ENCODE results near the gene ZBTB18.
"Not testable (repeated sequence)": the region's sequence is repeated elsewhere in the genome, so short reads cannot be mapped to it uniquely, and the experiment has no call there.

ZBTB18 gene

GRCh38 chr1:244013100-244013499 is 38.0 kb upstream of the ZBTB18 start:
- Histone ChIP-seq H3K4me3 (ENCODE audit: low read depth in 1 of 2, low read length in 2 of 2) (no peak overlapping the region), H3K27me3 (ENCODE audit: control insufficient read depth in 1 of 2, insufficient read depth in 2 of 2, low read length in 2 of 2) (no peaks in the 10 kb centered on the region), H3K9ac (ENCODE audit: low read depth in 1 of 2, low read length in 2 of 2) (no peak overlapping the region)

GRCh38 chr1:244014862-244015261 is 36.2 kb upstream of the ZBTB18 start:
- H3K36me3 ChIP-seq (ENCODE audit: control insufficient read depth in 1 of 2, insufficient read depth in 2 of 2, low read length in 2 of 2); H3K27me3 ChIP-seq (ENCODE audit: control insufficient read depth in 1 of 2, insufficient read depth in 2 of 2, low read length in 2 of 2); H3K9me3 ChIP-seq (ENCODE audit: control insufficient read depth in 1 of 2, low read length in 2 of 2); H3K27ac ChIP-seq (ENCODE audit: low read depth, low read length); H3K4me3 ChIP-seq (ENCODE audit: low read depth in 1 of 2, low read length in 2 of 2); H3K9ac ChIP-seq (ENCODE audit: low read depth in 1 of 2, low read length in 2 of 2); H3K4me1 ChIP-seq (ENCODE audit: control insufficient read depth in 1 of 2, insufficient read depth in 2 of 2, low read length in 2 of 2): not testable (repeated sequence)

More at GRCh38 chr1:244013100-244013499, 38.0 kb upstream of the ZBTB18 start:
- H3K4me1 ChIP-seq (ENCODE audit: control insufficient read depth in 1 of 2, insufficient read depth in 2 of 2, low read length in 2 of 2), result no peaks in the 10 kb centered on the region
- no peaks in the 10 kb centered on the region for H3K36me3 ChIP-seq (ENCODE audit: control insufficient read depth in 1 of 2, insufficient read depth in 2 of 2, low read length in 2 of 2)
- H3K27ac ChIP-seq (ENCODE audit: low read depth, low read length), result no peak overlapping the region
- no peaks in the 10 kb centered on the region for H3K9me3 ChIP-seq (ENCODE audit: control insufficient read depth in 1 of 2, low read length in 2 of 2)

GRCh38 chr1:244019982-244020485 is 31.0 kb upstream of the ZBTB18 start:
- Histone ChIP-seq H3K36me3 (ENCODE audit: control insufficient read depth in 1 of 2, insufficient read depth in 2 of 2, low read length in 2 of 2) (no peaks in the 10 kb centered on the region), H3K27me3 (ENCODE audit: control insufficient read depth in 1 of 2, insufficient read depth in 2 of 2, low read length in 2 of 2) (no peaks in the 10 kb centered on the region), H3K9ac (ENCODE audit: low read depth in 1 of 2, low read length in 2 of 2) (no peak overlapping the region), H3K27ac (ENCODE audit: low read depth, low read length) (no peak overlapping the region), H3K9me3 (ENCODE audit: control insufficient read depth in 1 of 2, low read length in 2 of 2) (no peaks in the 10 kb centered on the region), H3K4me1 (ENCODE audit: control insufficient read depth in 1 of 2, insufficient read depth in 2 of 2, low read length in 2 of 2) (no peaks in the 10 kb centered on the region), H3K4me3 (ENCODE audit: low read depth in 1 of 2, low read length in 2 of 2) (no peak overlapping the region)

GRCh38 chr1:244021427-244021826 is 29.7 kb upstream of the ZBTB18 start:
- Histone ChIP-seq H3K4me3 (ENCODE audit: low read depth in 1 of 2, low read length in 2 of 2) (no peak overlapping the region), H3K27ac (ENCODE audit: low read depth, low read length) (no peak overlapping the region), H3K9ac (ENCODE audit: low read depth in 1 of 2, low read length in 2 of 2) (no peak overlapping the region), H3K36me3 (ENCODE audit: control insufficient read depth in 1 of 2, insufficient read depth in 2 of 2, low read length in 2 of 2) (no peaks in the 10 kb centered on the region), H3K27me3 (ENCODE audit: control insufficient read depth in 1 of 2, insufficient read depth in 2 of 2, low read length in 2 of 2) (no peaks in the 10 kb centered on the region), H3K9me3 (ENCODE audit: control insufficient read depth in 1 of 2, low read length in 2 of 2) (no peaks in the 10 kb centered on the region), H3K4me1 (ENCODE audit: control insufficient read depth in 1 of 2, insufficient read depth in 2 of 2, low read length in 2 of 2) (no peaks in the 10 kb centered on the region)

- H3K27ac ChIP-seq (ENCODE audit: low read depth, low read length), result no peak overlapping the region
- no peak overlapping the region for H3K4me3 ChIP-seq (ENCODE audit: low read depth in 1 of 2, low read length in 2 of 2)
- H3K4me1 ChIP-seq (ENCODE audit: control insufficient read depth in 1 of 2, insufficient read depth in 2 of 2, low read length in 2 of 2), result no peaks in the 10 kb centered on the region
- H3K9ac ChIP-seq (ENCODE audit: low read depth in 1 of 2, low read length in 2 of 2), result no peak overlapping the region
- H3K27me3 ChIP-seq (ENCODE audit: control insufficient read depth in 1 of 2, insufficient read depth in 2 of 2, low read length in 2 of 2), result no peaks in the 10 kb centered on the region
- H3K36me3 ChIP-seq (ENCODE audit: control insufficient read depth in 1 of 2, insufficient read depth in 2 of 2, low read length in 2 of 2), result no peaks in the 10 kb centered on the region
- no peaks in the 10 kb centered on the region for H3K9me3 ChIP-seq (ENCODE audit: control insufficient read depth in 1 of 2, low read length in 2 of 2)
These were observed 28.8 kb upstream of the ZBTB18 start for GRCh38 chr1:244022311-244022710.

- no peak overlapping the region for H3K4me3 ChIP-seq (ENCODE audit: low read depth in 1 of 2, low read length in 2 of 2)
- no peak overlapping the region for H3K9ac ChIP-seq (ENCODE audit: low read depth in 1 of 2, low read length in 2 of 2)
- H3K27me3 ChIP-seq (ENCODE audit: control insufficient read depth in 1 of 2, insufficient read depth in 2 of 2, low read length in 2 of 2), result no peaks in the 10 kb centered on the region
- H3K27ac ChIP-seq (ENCODE audit: low read depth, low read length), result no peak overlapping the region
- H3K9me3 ChIP-seq (ENCODE audit: control insufficient read depth in 1 of 2, low read length in 2 of 2), result no peaks in the 10 kb centered on the region
- H3K36me3 ChIP-seq (ENCODE audit: control insufficient read depth in 1 of 2, insufficient read depth in 2 of 2, low read length in 2 of 2), result no peaks in the 10 kb centered on the region
- H3K4me1 ChIP-seq (ENCODE audit: control insufficient read depth in 1 of 2, insufficient read depth in 2 of 2, low read length in 2 of 2), result no peaks in the 10 kb centered on the region
These were observed 28.1 kb upstream of the ZBTB18 start for GRCh38 chr1:244022864-244023440.

- no peaks in the 10 kb centered on the region for H3K4me1 ChIP-seq (ENCODE audit: control insufficient read depth in 1 of 2, insufficient read depth in 2 of 2, low read length in 2 of 2)
- H3K36me3 ChIP-seq (ENCODE audit: control insufficient read depth in 1 of 2, insufficient read depth in 2 of 2, low read length in 2 of 2), result no peaks in the 10 kb centered on the region
- no peaks in the 10 kb centered on the region for H3K9me3 ChIP-seq (ENCODE audit: control insufficient read depth in 1 of 2, low read length in 2 of 2)
- H3K9ac ChIP-seq (ENCODE audit: low read depth in 1 of 2, low read length in 2 of 2), result no peak overlapping the region
- H3K27me3 ChIP-seq (ENCODE audit: control insufficient read depth in 1 of 2, insufficient read depth in 2 of 2, low read length in 2 of 2), result no peaks in the 10 kb centered on the region
- no peak overlapping the region for H3K4me3 ChIP-seq (ENCODE audit: low read depth in 1 of 2, low read length in 2 of 2)
- no peak overlapping the region for H3K27ac ChIP-seq (ENCODE audit: low read depth, low read length)
These were observed 23.5 kb upstream of the ZBTB18 start for GRCh38 chr1:244027491-244028145.

GRCh38 chr1:244028701-244029100 is 22.4 kb upstream of the ZBTB18 start:
- Histone ChIP-seq H3K4me1 (ENCODE audit: control insufficient read depth in 1 of 2, insufficient read depth in 2 of 2, low read length in 2 of 2) (no peaks in the 10 kb centered on the region), H3K27ac (ENCODE audit: low read depth, low read length) (no peak overlapping the region), H3K9ac (ENCODE audit: low read depth in 1 of 2, low read length in 2 of 2) (no peak overlapping the region), H3K9me3 (ENCODE audit: control insufficient read depth in 1 of 2, low read length in 2 of 2) (no peaks in the 10 kb centered on the region), H3K27me3 (ENCODE audit: control insufficient read depth in 1 of 2, insufficient read depth in 2 of 2, low read length in 2 of 2) (no peaks in the 10 kb centered on the region), H3K36me3 (ENCODE audit: control insufficient read depth in 1 of 2, insufficient read depth in 2 of 2, low read length in 2 of 2) (no peaks in the 10 kb centered on the region), H3K4me3 (ENCODE audit: low read depth in 1 of 2, low read length in 2 of 2) (no peak overlapping the region)

GRCh38 chr1:244029124-244029523 is 22.0 kb upstream of the ZBTB18 start:
- no peaks in the 10 kb centered on the region for H3K36me3 ChIP-seq (ENCODE audit: control insufficient read depth in 1 of 2, insufficient read depth in 2 of 2, low read length in 2 of 2)
- H3K4me1 ChIP-seq (ENCODE audit: control insufficient read depth in 1 of 2, insufficient read depth in 2 of 2, low read length in 2 of 2), result no peaks in the 10 kb centered on the region
- no peaks in the 10 kb centered on the region for H3K27me3 ChIP-seq (ENCODE audit: control insufficient read depth in 1 of 2, insufficient read depth in 2 of 2, low read length in 2 of 2)
- H3K9me3 ChIP-seq (ENCODE audit: control insufficient read depth in 1 of 2, low read length in 2 of 2), result no peaks in the 10 kb centered on the region
- no peak overlapping the region for H3K9ac ChIP-seq (ENCODE audit: low read depth in 1 of 2, low read length in 2 of 2)
- H3K4me3 ChIP-seq (ENCODE audit: low read depth in 1 of 2, low read length in 2 of 2), result no peak overlapping the region
- no peak overlapping the region for H3K27ac ChIP-seq (ENCODE audit: low read depth, low read length)

GRCh38 chr1:244030481-244031040 is 20.5 kb upstream of the ZBTB18 start:
- H3K9ac ChIP-seq (ENCODE audit: low read depth in 1 of 2, low read length in 2 of 2), result no peak overlapping the region
- H3K4me3 ChIP-seq (ENCODE audit: low read depth in 1 of 2, low read length in 2 of 2), result no peak overlapping the region
- H3K4me1 ChIP-seq (ENCODE audit: control insufficient read depth in 1 of 2, insufficient read depth in 2 of 2, low read length in 2 of 2), result no peaks in the 10 kb centered on the region
- no peaks in the 10 kb centered on the region for H3K36me3 ChIP-seq (ENCODE audit: control insufficient read depth in 1 of 2, insufficient read depth in 2 of 2, low read length in 2 of 2)
- H3K9me3 ChIP-seq (ENCODE audit: control insufficient read depth in 1 of 2, low read length in 2 of 2), result no peaks in the 10 kb centered on the region
- H3K27me3 ChIP-seq (ENCODE audit: control insufficient read depth in 1 of 2, insufficient read depth in 2 of 2, low read length in 2 of 2), result no peaks in the 10 kb centered on the region
- no peak overlapping the region for H3K27ac ChIP-seq (ENCODE audit: low read depth, low read length)

All from duodenal mucosa (tissue), 2 donors.